Measurements from ENCODE around the gene TGFB2.

DNA sequence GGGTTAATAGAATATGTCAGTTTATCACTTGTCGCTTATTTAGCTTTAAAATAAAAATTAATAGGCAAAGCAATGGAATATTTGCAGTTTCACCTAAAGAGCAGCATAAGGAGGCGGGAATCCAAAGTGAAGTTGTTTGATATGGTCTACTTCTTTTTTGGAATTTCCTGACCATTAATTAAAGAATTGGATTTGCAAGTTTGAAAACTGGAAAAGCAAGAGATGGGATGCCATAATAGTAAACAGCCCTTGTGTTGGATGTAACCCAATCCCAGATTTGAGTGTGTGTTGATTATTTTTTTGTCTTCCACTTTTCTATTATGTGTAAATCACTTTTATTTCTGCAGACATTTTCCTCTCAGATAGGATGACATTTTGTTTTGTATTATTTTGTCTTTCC is 98.1 kb downstream of the TGFB2 start:
- TF ChIP-seq, protein P1, sequence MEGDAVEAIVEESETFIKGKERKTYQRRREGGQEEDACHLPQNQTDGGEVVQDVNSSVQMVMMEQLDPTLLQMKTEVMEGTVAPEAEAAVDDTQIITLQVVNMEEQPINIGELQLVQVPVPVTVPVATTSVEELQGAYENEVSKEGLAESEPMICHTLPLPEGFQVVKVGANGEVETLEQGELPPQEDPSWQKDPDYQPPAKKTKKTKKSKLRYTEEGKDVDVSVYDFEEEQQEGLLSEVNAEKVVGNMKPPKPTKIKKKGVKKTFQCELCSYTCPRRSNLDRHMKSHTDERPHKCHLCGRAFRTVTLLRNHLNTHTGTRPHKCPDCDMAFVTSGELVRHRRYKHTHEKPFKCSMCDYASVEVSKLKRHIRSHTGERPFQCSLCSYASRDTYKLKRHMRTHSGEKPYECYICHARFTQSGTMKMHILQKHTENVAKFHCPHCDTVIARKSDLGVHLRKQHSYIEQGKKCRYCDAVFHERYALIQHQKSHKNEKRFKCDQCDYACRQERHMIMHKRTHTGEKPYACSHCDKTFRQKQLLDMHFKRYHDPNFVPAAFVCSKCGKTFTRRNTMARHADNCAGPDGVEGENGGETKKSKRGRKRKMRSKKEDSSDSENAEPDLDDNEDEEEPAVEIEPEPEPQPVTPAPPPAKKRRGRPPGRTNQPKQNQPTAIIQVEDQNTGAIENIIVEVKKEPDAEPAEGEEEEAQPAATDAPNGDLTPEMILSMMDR (conservative IDR thresholded peaks at IDR 0.05), result no peak
- no peak for TF ChIP-seq ZFX (IDR thresholded peaks at IDR 0.05)
